WTC11 (cell line): ENCODE results near the gene FGD5.
"Not testable (repeated sequence)": the region's sequence is repeated elsewhere in the genome, so short reads cannot be mapped to it uniquely, and the experiment has no call there.

Source experiments
- PRRX2 ChIP-seq: fragments of 250-450 bp; sonication (Bioruptor Pico); IDR thresholded peaks from 2 replicates; pipeline ENCODE4 v1.8.0; 2021; ENCODE audit warnings: mild to moderate bottlenecking
- STAT6 ChIP-seq: sonication (generic); formaldehyde crosslinking; conservative IDR thresholded peaks from 2 replicates; pipeline ENCODE4 v1.8.1; 2023; ENCODE audit warnings: mild to moderate bottlenecking, low read depth, missing genetic modification reagents, moderate library complexity
- ZNF416 ChIP-seq: fragments of 250-450 bp; sonication (Bioruptor Pico); IDR thresholded peaks from 2 replicates; pipeline ENCODE4 v1.9.0; 2021; ENCODE audit warnings: mild to moderate bottlenecking, inconsistent platforms
- TF ChIP-seq, protein P1 (sequence below): fragments of 200-600 bp; IDR thresholded peaks from 2 replicates; pipeline ENCODE4 v1.8.0; 2022; ENCODE audit warnings: antibody characterized with exemption

GRCh38 chr3:14903501-14903900 is 84.7 kb downstream of the FGD5 start:
- TF ChIP-seq, protein P1, sequence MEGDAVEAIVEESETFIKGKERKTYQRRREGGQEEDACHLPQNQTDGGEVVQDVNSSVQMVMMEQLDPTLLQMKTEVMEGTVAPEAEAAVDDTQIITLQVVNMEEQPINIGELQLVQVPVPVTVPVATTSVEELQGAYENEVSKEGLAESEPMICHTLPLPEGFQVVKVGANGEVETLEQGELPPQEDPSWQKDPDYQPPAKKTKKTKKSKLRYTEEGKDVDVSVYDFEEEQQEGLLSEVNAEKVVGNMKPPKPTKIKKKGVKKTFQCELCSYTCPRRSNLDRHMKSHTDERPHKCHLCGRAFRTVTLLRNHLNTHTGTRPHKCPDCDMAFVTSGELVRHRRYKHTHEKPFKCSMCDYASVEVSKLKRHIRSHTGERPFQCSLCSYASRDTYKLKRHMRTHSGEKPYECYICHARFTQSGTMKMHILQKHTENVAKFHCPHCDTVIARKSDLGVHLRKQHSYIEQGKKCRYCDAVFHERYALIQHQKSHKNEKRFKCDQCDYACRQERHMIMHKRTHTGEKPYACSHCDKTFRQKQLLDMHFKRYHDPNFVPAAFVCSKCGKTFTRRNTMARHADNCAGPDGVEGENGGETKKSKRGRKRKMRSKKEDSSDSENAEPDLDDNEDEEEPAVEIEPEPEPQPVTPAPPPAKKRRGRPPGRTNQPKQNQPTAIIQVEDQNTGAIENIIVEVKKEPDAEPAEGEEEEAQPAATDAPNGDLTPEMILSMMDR, result not testable (repeated sequence)
- not testable (repeated sequence) for TF ChIP-seq STAT6 (CRISPR knock-in tag); PRRX2 (CRISPR knock-in tag); ZNF416
